Measurements from ENCODE around the gene PAQR7.

Gene PAQR7

GRCh38 chr1:25813071-25813733 lies 62.3 kb downstream of the PAQR7 start:
- Histone ChIP-seq H3K9ac (ENCODE audit: low read length) (no peak overlapping the region), H3K4me3 (ENCODE audit: low read length) (no peak overlapping the region), H4K20me1 (ENCODE audit: insufficient read depth, low read length) (no peaks in the 10 kb centered on the region), H3K36me3 (replicated peaks; ENCODE audit: low read depth, low read length) (no peaks in the 10 kb centered on the region), H3K4me2 (ENCODE audit: low read length) (no peak overlapping the region), H3K27ac (ENCODE audit: low read length) (no peak overlapping the region), H3K79me2 (ENCODE audit: low read length) (no peaks in the 10 kb centered on the region), H3K4me1 (ENCODE audit: low read length) (peaks cover 12% of the 10 kb centered on the region), H3K9me3 (ENCODE audit: insufficient read depth, low read length) (no peaks in the 10 kb centered on the region), H2AFZ (ENCODE audit: low read depth, low read length) (no peak overlapping the region), H3K27me3 (ENCODE audit: low read depth, low read length) (no peaks in the 10 kb centered on the region)
- TF ChIP-seq CTCF (IDR thresholded peaks at IDR 0.05; ENCODE audit: low read depth, low read length) = no peak
- TF ChIP-seq EZH2phosphoT487 (IDR thresholded peaks at IDR 0.05; ENCODE audit: low read depth) = no peak
